Fibroblast of mammary gland (primary cell): ENCODE results near the gene TXNIP.
A peak's percentile ranks its signal among the peaks of the same experiment; 100 is the strongest.

Experiments
- DNase-seq: peaks from one replicate; pipeline ENCODE4 v3.0.0-alpha.2; 2010; ENCODE audit warnings: low read depth
- H3K4me3 ChIP-seq: 2 replicates; pipeline ENCODE4 v1.5.1; 2011; ENCODE audit warnings: low read depth, mild to moderate bottlenecking, low read length, moderate library complexity; ENCODE audit not compliant: control insufficient read depth
- CTCF ChIP-seq: conservative IDR thresholded peaks from 2 replicates; pipeline ENCODE4 v1.5.1; 2011; ENCODE audit warnings: low read depth, low read length, inconsistent platforms; ENCODE audit not compliant: control insufficient read depth, insufficient read depth

TXNIP gene

GRCh38 chr1:145952903-145953302 is 43.5 kb downstream of the TXNIP start:
- no peak overlapping the region for H3K4me3 ChIP-seq
- TF ChIP-seq CTCF = no peak
- DNase-seq = no peak

- no peak for TF ChIP-seq CTCF
- DNase-seq = no peak
- no peak overlapping the region for H3K4me3 ChIP-seq
Measured at GRCh38 chr1:145951526-145951925, 44.9 kb downstream of the TXNIP start.

GRCh38 chr1:145949219-145949618 is 47.2 kb downstream of the TXNIP start:
- no peak for TF ChIP-seq CTCF
- H3K4me3 ChIP-seq = no peak overlapping the region
- peak; percentile 99 for DNase-seq

GRCh38 chr1:145947551-145947950 is 48.8 kb downstream of the TXNIP start:
- H3K4me3 ChIP-seq = no peak overlapping the region
- DNase-seq = no peak
- no peak for TF ChIP-seq CTCF

GRCh38 chr1:145946477-145946986 is 49.8 kb downstream of the TXNIP start:
- no peak overlapping the region for H3K4me3 ChIP-seq
- no peak for TF ChIP-seq CTCF
- no peak for DNase-seq

- DNase-seq = no peak
- no peak for TF ChIP-seq CTCF
- H3K4me3 ChIP-seq = no peak overlapping the region
Measured at GRCh38 chr1:145944532-145944931, 51.8 kb downstream of the TXNIP start.

- H3K4me3 ChIP-seq = no peak overlapping the region
- DNase-seq = no peak
- no peak for TF ChIP-seq CTCF
Measured at GRCh38 chr1:145942871-145943270, 53.5 kb downstream of the TXNIP start.
